ENCODE measurements around the gene CLIC4.

Gene CLIC4

GRCh38 chr1:24855474-24855873, 110.2 kb downstream of the CLIC4 start:
- DNase-seq (ENCODE audit: extremely low read depth, low read depth) = no peak
- no peak for TF ChIP-seq CTCF (IDR thresholded peaks at IDR 0.05; ENCODE audit: low read depth, low read length, missing control alignments)
- H3K4me3 ChIP-seq (replicated peaks; ENCODE audit: low read depth, low read length) = no peak overlapping the region

GRCh38 chr1:24856787-24857506, 111.7 kb downstream of the CLIC4 start:
- DNase-seq (ENCODE audit: extremely low read depth, low read depth) = no peak
- TF ChIP-seq CTCF (IDR thresholded peaks at IDR 0.05; ENCODE audit: low read depth, low read length, missing control alignments) = no peak

GRCh38 chr1:24857507-24858133, 112.4 kb downstream of the CLIC4 start:
- no peak for TF ChIP-seq CTCF (IDR thresholded peaks at IDR 0.05; ENCODE audit: low read depth, low read length, missing control alignments)
- H3K4me3 ChIP-seq (replicated peaks; ENCODE audit: low read depth, low read length) = no peak overlapping the region
- no peak for DNase-seq (ENCODE audit: extremely low read depth, low read depth)

More at GRCh38 chr1:24856787-24857506, 111.7 kb downstream of the CLIC4 start:
- no peak overlapping the region for H3K4me3 ChIP-seq (replicated peaks; ENCODE audit: low read depth, low read length)

GRCh38 chr1:24858277-24858676, 113.0 kb downstream of the CLIC4 start:
- no peak for DNase-seq (ENCODE audit: extremely low read depth, low read depth)

GRCh38 chr1:24859063-24860010, 114.1 kb downstream of the CLIC4 start:
- DNase-seq (ENCODE audit: extremely low read depth, low read depth) = no peak
- H3K4me3 ChIP-seq (replicated peaks; ENCODE audit: low read depth, low read length) = no peak overlapping the region
- TF ChIP-seq CTCF (IDR thresholded peaks at IDR 0.05; ENCODE audit: low read depth, low read length, missing control alignments) = no peak

More at GRCh38 chr1:24858277-24858676, 113.0 kb downstream of the CLIC4 start:
- no peak overlapping the region for H3K4me3 ChIP-seq (replicated peaks; ENCODE audit: low read depth, low read length)
- no peak for TF ChIP-seq CTCF (IDR thresholded peaks at IDR 0.05; ENCODE audit: low read depth, low read length, missing control alignments)

- no peak for TF ChIP-seq CTCF (IDR thresholded peaks at IDR 0.05; ENCODE audit: low read depth, low read length, missing control alignments)
- no peak for DNase-seq (ENCODE audit: extremely low read depth, low read depth)
- no peak overlapping the region for H3K4me3 ChIP-seq (replicated peaks; ENCODE audit: low read depth, low read length)
Measured at GRCh38 chr1:24860841-24861240, 115.6 kb downstream of the CLIC4 start.

Data from HFF-Myc (cell line).